Thyroid gland (tissue), 4 donors: ENCODE measurements around the gene SIL1.

Experiments
- CTCF ChIP-seq, 6 experiments: fragments of 200-600 bp in 3 of 6; fragments of 450-650 bp in 3 of 6; sonication (generic) in 3 of 6; IDR thresholded peaks; one replicate each; pipeline ENCODE4 v1.5.1; 2016 to 2019; ENCODE audit warnings: antibody characterized with exemption in 6 of 6, mild to moderate bottlenecking in 2 of 6, inconsistent platforms in 1 of 6, moderate library complexity in 1 of 6
- POLR2A ChIP-seq, 2 donors: fragments of 450-650 bp; IDR thresholded peaks; one replicate each; pipeline ENCODE4 v1.6.1; 2017; ENCODE audit warnings: antibody characterized with exemption in 2 of 2, mild to moderate bottlenecking in 2 of 2, moderate library complexity in 1 of 2

GRCh38 chr5:138922494-138922893 is 275.7 kb downstream of the SIL1 start:
- TF ChIP-seq POLR2A (IDR thresholded peaks at IDR 0.05), result no peak
- no peak for TF ChIP-seq CTCF (IDR thresholded peaks at IDR 0.05)
